Stimulated activated naive CD4-positive, alpha-beta T cell treated with Interleukin-2 at 50 U/mL for 16 hours (primary cell): ENCODE measurements around the gene UGT1A9.
"Not testable (repeated sequence)": the region's sequence is repeated elsewhere in the genome, so short reads cannot be mapped to it uniquely, and the experiment has no call there.

Experiments
- DNase-seq: peaks from one replicate; lab custom pipeline; 2025; lab: John Stamatoyannopoulos, UW

Gene UGT1A9

GRCh38 chr2:233711312-233712008 is 39.8 kb downstream of the UGT1A9 start:
- DNase-seq: peak; percentile 50

GRCh38 chr2:233712611-233713261 is 41.0 kb downstream of the UGT1A9 start, which contains the start of gene UGT1A5:
Gene UGT1A5, plus strand, starts transcription at chr2:233712907. Its CDS starts 85 bp downstream, at chr2:233712992.
- DNase-seq: no peak

DNA sequence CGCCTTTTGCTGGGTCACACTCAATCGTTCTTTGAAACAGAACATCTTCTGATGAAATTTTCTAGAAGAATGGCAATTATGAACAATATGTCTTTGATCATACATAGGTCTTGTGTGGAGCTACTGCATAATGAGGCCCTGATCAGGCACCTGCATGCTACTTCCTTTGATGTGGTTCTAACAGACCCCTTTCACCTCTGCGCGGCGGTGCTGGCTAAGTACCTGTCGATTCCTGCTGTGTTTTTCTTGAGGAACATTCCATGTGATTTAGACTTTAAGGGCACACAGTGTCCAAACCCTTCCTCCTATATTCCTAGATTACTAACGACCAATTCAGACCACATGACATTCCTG is 41.5 kb downstream of the UGT1A9 start:
- no peak for DNase-seq

DNA sequence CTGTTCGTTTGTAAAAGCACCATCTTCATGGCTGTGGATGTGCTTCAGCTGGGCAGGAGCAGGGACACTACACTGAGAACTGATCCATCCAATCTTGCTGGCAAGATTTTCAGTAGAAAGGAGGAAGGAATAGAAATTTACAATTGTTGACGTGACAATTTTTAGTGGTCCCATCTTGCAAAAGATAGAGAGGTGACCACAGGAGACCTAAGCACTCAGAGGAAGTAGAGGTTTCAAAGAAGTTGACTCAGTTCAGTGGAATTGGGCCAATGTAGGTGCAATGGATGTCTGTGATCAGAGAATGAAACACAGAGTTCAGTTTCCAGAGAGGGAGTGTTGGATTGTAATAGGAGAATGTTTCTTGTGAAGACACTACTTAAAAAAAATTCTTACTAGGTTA is 42.4 kb downstream of the UGT1A9 start:
- DNase-seq: no peak

GRCh38 chr2:233718552-233718951 is 46.9 kb downstream of the UGT1A9 start, which contains the start of gene UGT1A4:
Gene UGT1A4, plus strand, starts transcription at chr2:233718736. Its CDS starts 85 bp downstream, at chr2:233718821.
- no peak for DNase-seq

DNA sequence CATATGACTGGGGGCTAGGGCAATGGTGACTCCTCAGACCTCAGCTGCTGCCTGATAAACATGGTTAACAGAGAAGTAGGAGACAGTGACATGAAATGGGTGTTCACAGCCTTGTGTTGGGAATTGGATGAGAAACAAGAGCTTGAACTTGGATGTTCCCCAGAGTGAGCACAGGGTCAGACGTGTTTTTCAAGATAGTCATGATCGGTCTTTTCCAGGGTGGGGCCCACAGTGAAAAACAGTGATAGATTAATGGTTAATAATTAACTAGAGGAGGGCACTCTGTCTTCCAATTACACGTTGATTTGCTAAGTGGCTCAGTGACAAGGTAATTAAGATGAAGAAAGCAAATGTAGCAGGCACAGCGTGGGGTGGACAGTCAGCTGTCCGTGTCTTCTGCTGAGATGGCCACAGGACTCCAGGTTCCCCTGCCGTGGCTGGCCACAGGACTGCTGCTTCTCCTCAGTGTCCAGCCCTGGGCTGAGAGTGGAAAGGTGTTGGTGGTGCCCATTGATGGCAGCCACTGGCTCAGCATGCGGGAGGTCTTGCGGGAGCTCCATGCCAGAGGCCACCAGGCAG is 57.1 kb downstream of the UGT1A9 start, which contains the start of gene UGT1A3:
Gene UGT1A3 (plus strand): TSS at position 320 of the 579 bp plus-strand sequence. CDS start 85 bp downstream, at position 405.
- no peak for DNase-seq

GRCh38 chr2:233736868-233737653 is 65.4 kb downstream of the UGT1A9 start:
- not testable (repeated sequence) for DNase-seq

DNA sequence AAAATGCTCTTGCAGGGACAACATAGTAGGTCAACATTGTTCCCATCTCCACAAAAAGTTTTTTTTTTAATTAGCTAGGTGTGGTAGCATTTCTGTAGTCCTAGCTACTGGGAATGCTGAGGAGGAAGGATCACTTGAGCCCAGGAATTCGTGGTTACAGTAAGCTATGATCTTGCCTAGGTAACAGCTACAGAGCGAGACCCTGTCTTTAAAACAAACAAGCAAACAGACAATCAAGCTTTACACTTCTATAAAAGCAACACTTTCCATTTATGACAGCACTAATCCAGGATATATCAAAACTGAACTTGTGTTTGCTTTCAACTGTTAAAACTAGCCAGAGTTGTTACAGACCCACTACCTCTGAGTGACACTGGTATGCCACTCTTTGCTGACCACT is 69.2 kb downstream of the UGT1A9 start:
- no peak for DNase-seq

GRCh38 chr2:233743464-233744259 is 72.0 kb downstream of the UGT1A9 start:
- DNase-seq: no peak

GRCh38 chr2:233745073-233745755 is 73.5 kb downstream of the UGT1A9 start:
- DNase-seq: no peak

DNA sequence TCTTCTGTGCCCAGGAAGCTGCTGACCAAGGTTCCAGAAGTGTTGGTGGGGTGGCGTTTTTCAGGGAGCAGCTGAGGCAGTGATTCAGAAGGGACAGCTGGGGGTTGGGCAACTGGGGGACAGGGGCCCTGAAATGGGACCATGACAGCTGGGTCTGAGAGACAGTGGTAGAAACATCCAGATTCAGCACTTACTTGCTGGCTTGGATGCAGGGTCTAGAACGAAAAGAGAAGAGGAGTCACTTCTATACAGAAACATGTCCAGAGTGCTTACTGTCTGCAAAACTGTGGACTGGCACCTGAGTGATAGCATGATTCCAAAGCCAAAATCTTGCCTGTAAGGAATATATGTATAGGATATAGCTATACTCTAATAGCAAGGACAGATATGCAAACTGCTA is 74.1 kb downstream of the UGT1A9 start:
- not testable (repeated sequence) for DNase-seq

DNA sequence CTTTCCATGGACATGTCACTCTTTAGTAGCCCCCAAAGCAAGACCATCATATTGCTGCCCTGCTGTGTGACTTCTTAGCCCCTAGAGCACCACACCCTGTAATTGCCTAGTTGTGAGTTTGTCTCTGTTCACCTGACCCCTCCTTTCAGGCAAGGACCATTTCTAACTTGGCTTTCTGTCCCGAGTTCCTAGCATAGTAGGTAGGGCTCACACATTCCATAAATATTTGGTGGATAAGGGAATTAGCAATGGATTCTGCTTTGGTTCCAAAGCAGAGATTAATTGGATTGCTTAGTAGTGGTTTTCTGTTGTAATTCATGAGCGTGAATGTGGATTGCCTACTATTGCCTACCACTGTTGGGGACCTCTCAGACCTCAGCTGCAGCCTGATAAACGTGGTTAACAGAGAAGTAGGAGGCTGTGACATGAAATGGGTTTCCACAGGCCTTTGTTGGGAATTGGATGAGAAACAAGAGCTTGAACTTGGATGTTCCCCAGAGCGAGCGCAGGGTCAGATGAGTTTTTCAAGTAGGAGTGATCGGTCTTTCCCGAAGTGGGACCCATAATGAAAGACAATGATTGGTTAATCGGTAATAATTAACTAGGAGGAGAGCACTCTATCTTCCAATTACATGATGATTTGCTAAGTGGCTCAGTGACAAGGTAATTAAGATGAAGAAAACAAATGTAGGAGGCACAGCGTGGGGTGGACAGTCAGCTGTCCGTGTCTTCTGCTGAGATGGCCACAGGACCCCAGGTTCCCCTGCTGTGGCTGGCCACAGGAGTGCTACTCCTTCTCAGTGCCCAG is 75.0 kb downstream of the UGT1A9 start:
- DNase-seq: no peak

GRCh38 chr2:233747283-233747544 is 75.5 kb downstream of the UGT1A9 start:
- DNase-seq: no peak

GRCh38 chr2:233750689-233751088 is 79.0 kb downstream of the UGT1A9 start:
- DNase-seq: not testable (repeated sequence)

GRCh38 chr2:233751212-233752009 is 79.7 kb downstream of the UGT1A9 start:
- not testable (repeated sequence) for DNase-seq

GRCh38 chr2:233754872-233755611 is 83.3 kb downstream of the UGT1A9 start:
- DNase-seq: no peak

- DNase-seq: no peak
Observed at GRCh38 chr2:233756429-233757081, 84.9 kb downstream of the UGT1A9 start.

DNA sequence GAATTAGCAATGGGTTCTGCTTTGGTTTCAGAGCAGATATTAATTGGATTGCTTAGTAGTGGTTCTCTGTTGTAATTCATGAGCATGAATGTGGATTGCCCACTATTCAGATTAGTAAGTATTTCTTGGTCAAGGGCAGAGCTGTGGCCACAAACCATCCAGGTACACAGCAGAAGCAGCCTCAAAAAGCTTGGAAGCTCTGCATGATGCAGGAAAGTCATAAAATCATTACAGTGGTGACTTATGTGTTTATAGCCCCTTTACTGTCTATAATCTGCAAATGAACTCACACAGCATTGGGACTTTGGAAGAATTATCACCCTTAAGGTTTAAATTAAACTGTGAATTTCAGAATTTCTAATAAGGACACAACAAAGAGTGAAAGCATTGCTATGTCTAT is 86.4 kb downstream of the UGT1A9 start:
- no peak for DNase-seq
